Astrocyte (in vitro differentiated cells and primary cell): Measurements from ENCODE around the gene ADCY3. TPM values are rescaled to one million over a fixed set of nuclear protein-coding genes. Genes with fewer than 3 reads are reported as not detected.
"Not testable (repeated sequence)": the region's sequence is repeated elsewhere in the genome, so short reads cannot be mapped to it uniquely, and the experiment has no call there.

Experiments
- DNase-seq: peaks from one replicate; pipeline ENCODE4 v3.0.0-alpha.2; 2010; ENCODE audit warnings: low read depth
- FAIRE-seq: peaks from 2 replicates; lab custom pipeline; 2011; peaks lifted over from hg19 to GRCh38; lab: Jason Lieb, UNC
- H2AFZ ChIP-seq: 2 replicates; pipeline ENCODE4 v1.6.0; 2012; ENCODE audit warnings: low read depth, low read length, inconsistent platforms
- H3K27ac ChIP-seq: 2 replicates; pipeline ENCODE4 v1.5.1; 2011; ENCODE audit warnings: low read depth, low read length, inconsistent platforms
- H3K27me3 ChIP-seq: 2 replicates; pipeline ENCODE4 v1.6.0; 2011; ENCODE audit warnings: low read length, inconsistent platforms; ENCODE audit not compliant: insufficient read depth
- H3K36me3 ChIP-seq: 2 replicates; pipeline ENCODE4 v1.5.1; 2011; ENCODE audit warnings: low read length, inconsistent platforms; ENCODE audit not compliant: insufficient read depth
- H3K4me1 ChIP-seq: 2 replicates; pipeline ENCODE4 v1.5.1; 2011; ENCODE audit warnings: low read length, inconsistent platforms; ENCODE audit not compliant: insufficient read depth
- H3K4me2 ChIP-seq: 2 replicates; pipeline ENCODE4 v1.6.0; 2012; ENCODE audit warnings: low read length, inconsistent platforms
- H3K4me3 ChIP-seq: 2 replicates; pipeline ENCODE4 v1.5.1; 2011; ENCODE audit warnings: low read depth, mild to moderate bottlenecking, low read length, inconsistent platforms; ENCODE audit not compliant: insufficient read depth
- H3K79me2 ChIP-seq: 2 replicates; pipeline ENCODE4 v1.6.0; 2012; ENCODE audit warnings: mild to moderate bottlenecking, low read length, inconsistent platforms; ENCODE audit not compliant: insufficient read depth
- H3K9ac ChIP-seq: 2 replicates; pipeline ENCODE4 v1.6.0; 2012; ENCODE audit warnings: mild to moderate bottlenecking, low read length, inconsistent platforms
- H3K9me3 ChIP-seq: 2 replicates; pipeline ENCODE4 v1.5.1; 2012; ENCODE audit warnings: low read depth, mild to moderate bottlenecking, low read length, inconsistent platforms; ENCODE audit not compliant: insufficient read depth
- H4K20me1 ChIP-seq: 2 replicates; pipeline ENCODE4 v1.6.0; 2012; ENCODE audit warnings: low read length, inconsistent platforms; ENCODE audit not compliant: insufficient read depth
- H3K27ac Mint-ChIP-seq: one replicate; pipeline ENCODE4 v1.8.0; 2021; ENCODE audit warnings: mild to moderate bottlenecking, mixed read lengths; ENCODE audit not compliant: unreplicated experiment
- H3K27me3 Mint-ChIP-seq: one replicate; pipeline ENCODE4 v1.8.0; 2021; ENCODE audit warnings: low read depth, mixed read lengths; ENCODE audit not compliant: unreplicated experiment
- H3K36me3 Mint-ChIP-seq: one replicate; pipeline ENCODE4 v1.8.0; 2021; ENCODE audit warnings: low read depth, mixed read lengths; ENCODE audit not compliant: unreplicated experiment
- H3K4me1 Mint-ChIP-seq: one replicate; pipeline ENCODE4 v1.8.0; 2021; ENCODE audit warnings: low read depth, mixed read lengths; ENCODE audit not compliant: unreplicated experiment
- H3K4me3 Mint-ChIP-seq: one replicate; pipeline ENCODE4 v1.8.0; 2021; ENCODE audit warnings: mild to moderate bottlenecking, moderate library complexity, mixed read lengths; ENCODE audit not compliant: unreplicated experiment
- H3K9me3 Mint-ChIP-seq: one replicate; pipeline ENCODE4 v1.8.0; 2021; ENCODE audit warnings: mild to moderate bottlenecking, mixed read lengths; ENCODE audit not compliant: unreplicated experiment
- EZH2 ChIP-seq: IDR thresholded peaks from 2 replicates; pipeline ENCODE4 v1.6.1; 2012; ENCODE audit warnings: mild to moderate bottlenecking, low read length, inconsistent platforms; ENCODE audit not compliant: insufficient read depth
- total RNA-seq: library from RNA; stranded (reverse); gene quantifications from 2 replicates; pipeline ENCODE4 v1.2.1, GENCODE V29; 2021
- TF ChIP-seq, protein P1 (sequence below): IDR thresholded peaks from 2 replicates; pipeline ENCODE4 v1.5.1; 2011; ENCODE audit warnings: low read depth, mild to moderate bottlenecking, inconsistent platforms, low read length, moderate library complexity; ENCODE audit not compliant: insufficient read depth

ADCY3 gene
- total RNA-seq, 1 donor from 2014 or later = 12.5 TPM

DNA sequence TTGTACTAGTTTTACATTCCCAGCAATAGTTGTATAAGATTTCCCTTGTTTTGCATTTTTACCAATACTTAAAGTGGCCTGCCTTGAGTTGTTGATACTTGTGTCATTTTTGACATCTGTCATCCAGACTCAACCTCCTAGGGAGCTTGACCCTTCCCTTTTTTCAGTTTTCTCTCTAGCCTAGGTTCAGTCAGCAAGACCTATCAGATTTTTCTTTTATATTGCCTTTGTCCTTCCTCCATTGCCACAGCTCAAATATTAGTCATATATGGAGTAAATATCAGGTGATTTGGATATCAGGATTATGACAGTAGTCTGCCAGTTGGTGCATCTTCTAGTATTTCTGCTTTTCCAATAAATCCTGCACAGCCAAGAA, 113.4 kb downstream of the ADCY3 start:
- H3K4me2 ChIP-seq = no peak overlapping the region
- peaks cover 3% of the 10 kb centered on the region for H3K4me1 ChIP-seq
- H3K4me3 ChIP-seq = no peak overlapping the region
- H3K27me3 ChIP-seq = no peaks in the 10 kb centered on the region
- Mint-ChIP-seq H3K27ac (no peak overlapping the region), H3K36me3 (peaks cover 25% of the 10 kb centered on the region), H3K4me3 (no peak overlapping the region), H3K4me1 (no peaks in the 10 kb centered on the region), H3K27me3 (no peaks in the 10 kb centered on the region), H3K9me3 (peaks cover 13% of the 10 kb centered on the region)
- H3K9ac ChIP-seq = no peak overlapping the region
- no peaks in the 10 kb centered on the region for H3K36me3 ChIP-seq
- no peaks in the 10 kb centered on the region for H4K20me1 ChIP-seq
- H3K9me3 ChIP-seq = no peaks in the 10 kb centered on the region
- FAIRE-seq (no peak), DNase-seq (no peak)
- H2AFZ ChIP-seq = no peak overlapping the region
- TF ChIP-seq, protein P1, sequence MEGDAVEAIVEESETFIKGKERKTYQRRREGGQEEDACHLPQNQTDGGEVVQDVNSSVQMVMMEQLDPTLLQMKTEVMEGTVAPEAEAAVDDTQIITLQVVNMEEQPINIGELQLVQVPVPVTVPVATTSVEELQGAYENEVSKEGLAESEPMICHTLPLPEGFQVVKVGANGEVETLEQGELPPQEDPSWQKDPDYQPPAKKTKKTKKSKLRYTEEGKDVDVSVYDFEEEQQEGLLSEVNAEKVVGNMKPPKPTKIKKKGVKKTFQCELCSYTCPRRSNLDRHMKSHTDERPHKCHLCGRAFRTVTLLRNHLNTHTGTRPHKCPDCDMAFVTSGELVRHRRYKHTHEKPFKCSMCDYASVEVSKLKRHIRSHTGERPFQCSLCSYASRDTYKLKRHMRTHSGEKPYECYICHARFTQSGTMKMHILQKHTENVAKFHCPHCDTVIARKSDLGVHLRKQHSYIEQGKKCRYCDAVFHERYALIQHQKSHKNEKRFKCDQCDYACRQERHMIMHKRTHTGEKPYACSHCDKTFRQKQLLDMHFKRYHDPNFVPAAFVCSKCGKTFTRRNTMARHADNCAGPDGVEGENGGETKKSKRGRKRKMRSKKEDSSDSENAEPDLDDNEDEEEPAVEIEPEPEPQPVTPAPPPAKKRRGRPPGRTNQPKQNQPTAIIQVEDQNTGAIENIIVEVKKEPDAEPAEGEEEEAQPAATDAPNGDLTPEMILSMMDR = no peak
- no peak for TF ChIP-seq EZH2
- H3K79me2 ChIP-seq = peaks cover 60% of the 10 kb centered on the region
- no peak overlapping the region for H3K27ac ChIP-seq

DNA sequence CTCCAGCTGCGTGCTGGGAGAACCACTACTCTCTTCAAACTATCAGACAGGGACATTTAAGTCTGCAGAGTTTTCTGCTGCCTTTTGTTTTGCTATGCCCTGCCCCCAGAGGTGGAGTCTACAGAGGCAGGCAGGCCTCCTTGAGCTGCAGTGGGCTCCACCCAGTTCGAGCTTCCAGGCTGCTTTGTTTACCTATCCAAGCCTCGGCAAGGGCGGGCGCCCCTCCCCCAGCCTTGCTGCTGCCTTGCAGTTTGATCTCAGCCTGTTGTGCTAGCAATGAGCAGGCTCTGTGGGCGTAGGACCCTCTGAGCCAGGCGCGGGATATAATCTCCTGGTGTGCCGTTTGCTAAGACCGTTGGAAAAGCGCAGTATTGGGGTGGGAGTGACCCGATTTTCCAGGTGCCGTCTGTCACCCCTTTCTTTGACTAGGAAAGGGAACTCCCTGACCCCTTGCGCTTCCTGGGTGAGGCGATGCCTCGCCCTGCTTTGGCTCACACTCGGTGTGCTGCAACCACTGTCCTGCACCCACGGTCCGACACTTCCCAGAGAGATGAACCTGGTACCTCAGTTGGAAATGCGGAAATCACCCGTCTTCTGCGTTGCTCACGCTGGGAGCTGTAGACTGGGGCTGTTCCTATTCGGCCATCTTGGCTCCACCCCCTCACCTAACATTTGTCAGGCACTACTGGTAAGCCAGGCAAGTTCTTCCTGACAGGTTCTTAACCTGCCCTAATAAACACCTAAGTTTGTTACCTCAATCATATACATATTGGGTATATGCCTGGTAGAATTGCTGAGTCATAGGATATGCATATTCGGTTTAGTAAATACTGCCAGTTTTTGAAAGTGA, 114.0 kb downstream of the ADCY3 start:
- H3K27ac ChIP-seq, H3K9me3 ChIP-seq, H3K4me2 ChIP-seq, H3K36me3 ChIP-seq, H3K27ac Mint-ChIP-seq, H3K4me1 Mint-ChIP-seq, H3K4me1 ChIP-seq, H2AFZ ChIP-seq, H3K4me3 ChIP-seq, FAIRE-seq, H3K27me3 Mint-ChIP-seq, H4K20me1 ChIP-seq, H3K9ac ChIP-seq, H3K27me3 ChIP-seq, DNase-seq, H3K4me3 Mint-ChIP-seq: not testable (repeated sequence)
- Mint-ChIP-seq H3K36me3 (peaks cover 27% of the 10 kb centered on the region), H3K9me3 (peaks cover 13% of the 10 kb centered on the region)
- peaks cover 60% of the 10 kb centered on the region for H3K79me2 ChIP-seq

DNA sequence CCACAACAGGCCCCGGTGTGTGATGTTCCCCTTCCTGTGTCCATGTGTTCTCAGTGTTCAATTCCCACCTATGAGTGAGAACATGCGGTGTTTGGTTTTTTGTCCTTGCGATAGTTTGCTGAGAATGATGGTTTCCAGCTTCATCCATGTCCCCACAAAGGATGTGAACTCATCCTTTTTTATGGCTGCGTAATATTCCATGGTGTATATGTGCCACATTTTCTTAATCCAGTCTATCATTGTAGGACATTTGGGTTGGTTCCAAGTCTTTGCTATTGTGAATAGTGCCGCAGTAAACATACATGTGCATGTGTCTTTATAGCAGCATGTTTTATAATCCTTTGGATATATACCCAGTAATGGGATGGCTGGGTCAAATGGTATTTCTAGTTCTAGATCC, 119.5 kb downstream of the ADCY3 start:
- H3K9me3 Mint-ChIP-seq, H2AFZ ChIP-seq, H3K9me3 ChIP-seq, DNase-seq, H3K4me1 Mint-ChIP-seq, H3K4me1 ChIP-seq, H3K27me3 ChIP-seq, H3K27ac Mint-ChIP-seq, H3K4me3 ChIP-seq, H3K9ac ChIP-seq, H3K4me3 Mint-ChIP-seq, H3K27me3 Mint-ChIP-seq, FAIRE-seq, H3K27ac ChIP-seq, H3K4me2 ChIP-seq, H3K36me3 ChIP-seq, H4K20me1 ChIP-seq: not testable (repeated sequence)
- peaks cover 34% of the 10 kb centered on the region for H3K36me3 Mint-ChIP-seq
- H3K79me2 ChIP-seq = peaks cover 51% of the 10 kb centered on the region
